ENCODE measurements around the gene HIVEP1.

The HIVEP1 gene

DNA sequence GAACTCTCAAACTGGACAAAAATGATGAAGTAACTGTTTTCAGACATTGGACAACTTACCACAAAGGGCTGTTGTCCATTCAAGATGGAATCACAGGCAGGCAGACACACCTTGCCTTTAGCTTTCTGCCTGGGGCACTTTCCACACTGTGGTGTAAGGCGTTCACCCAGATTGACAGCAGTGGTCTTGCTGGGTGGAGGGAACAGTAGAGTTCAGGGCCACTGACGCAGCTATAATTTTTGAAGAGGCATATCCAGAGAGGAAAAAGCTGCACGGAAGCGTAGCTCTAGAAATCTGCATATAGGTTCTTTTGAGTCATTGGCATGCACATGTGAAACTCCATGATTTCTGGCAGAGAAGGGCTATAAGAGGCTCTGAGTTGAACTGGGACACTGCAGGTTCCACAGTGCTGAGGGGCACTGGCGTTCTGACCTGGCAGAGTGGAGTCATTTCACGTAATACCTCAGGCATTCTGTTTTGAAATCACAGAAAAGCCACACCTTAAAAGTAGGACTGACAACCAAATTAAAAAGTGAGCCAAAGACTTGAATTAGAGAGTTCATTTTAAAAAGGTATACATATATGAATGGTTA is 173.1 kb downstream of the HIVEP1 start:
- Histone ChIP-seq H3K4me1 (ENCODE audit: control insufficient read depth, insufficient read depth, low read length) (no peaks in the 10 kb centered on the region), H3K27me3 (ENCODE audit: control insufficient read depth, insufficient read depth, low read length) (no peaks in the 10 kb centered on the region), H3K27ac (ENCODE audit: low read depth, low read length) (no peak overlapping the region), H3K4me3 (ENCODE audit: low read length) (no peak overlapping the region), H3K9ac (ENCODE audit: low read length) (no peak overlapping the region), H3K36me3 (ENCODE audit: control insufficient read depth, insufficient read depth, low read length) (no peaks in the 10 kb centered on the region)

DNA sequence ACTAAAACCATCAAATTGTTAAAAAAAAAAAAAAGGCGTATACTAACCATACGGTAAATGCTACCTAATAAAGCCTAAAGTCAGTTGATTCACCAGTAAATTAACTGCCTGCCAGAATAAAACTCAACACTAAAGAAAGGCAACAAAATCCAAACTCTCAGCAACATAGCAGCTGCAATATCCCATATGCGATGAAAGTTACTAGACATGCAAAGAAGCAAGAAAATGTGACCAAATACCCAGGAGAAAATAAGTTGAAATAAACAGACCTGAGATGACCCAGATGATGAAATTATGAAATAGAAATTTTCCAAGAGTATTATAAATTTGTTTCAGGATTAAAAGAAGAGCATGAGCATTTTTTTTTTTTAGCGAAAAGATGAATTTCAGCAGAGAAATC is 174.4 kb downstream of the HIVEP1 start:
- no peaks in the 10 kb centered on the region for H3K36me3 ChIP-seq (ENCODE audit: control insufficient read depth, insufficient read depth, low read length)
- no peak overlapping the region for H3K9ac ChIP-seq (ENCODE audit: low read length)
- no peaks in the 10 kb centered on the region for H3K4me1 ChIP-seq (ENCODE audit: control insufficient read depth, insufficient read depth, low read length)
- H3K4me3 ChIP-seq (ENCODE audit: low read length), result no peak overlapping the region
- H3K27me3 ChIP-seq (ENCODE audit: control insufficient read depth, insufficient read depth, low read length), result no peaks in the 10 kb centered on the region
- H3K27ac ChIP-seq (ENCODE audit: low read depth, low read length), result no peak overlapping the region

DNA sequence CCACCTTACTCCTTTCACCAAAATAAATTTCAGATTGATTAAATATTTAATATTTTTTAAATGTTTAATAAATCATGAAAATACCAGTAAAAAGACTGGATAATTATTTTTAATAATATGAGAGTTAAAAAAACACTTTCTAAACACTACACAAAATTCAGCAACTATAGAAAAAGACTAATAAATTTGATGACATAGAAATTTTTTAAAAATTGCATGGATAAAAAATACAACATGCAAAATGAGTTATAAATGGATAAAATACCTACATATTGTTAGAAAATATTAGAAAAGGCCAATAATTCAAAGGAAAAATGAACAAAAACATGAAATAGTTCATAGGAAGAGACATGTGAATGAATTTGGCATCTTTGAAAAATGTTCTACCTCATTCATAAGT is 177.0 kb downstream of the HIVEP1 start:
- H3K4me3 ChIP-seq (ENCODE audit: low read length), result no peak overlapping the region
- H3K27me3 ChIP-seq (ENCODE audit: control insufficient read depth, insufficient read depth, low read length), result no peaks in the 10 kb centered on the region
- H3K9ac ChIP-seq (ENCODE audit: low read length), result no peak overlapping the region
- no peak overlapping the region for H3K27ac ChIP-seq (ENCODE audit: low read depth, low read length)
- H3K36me3 ChIP-seq (ENCODE audit: control insufficient read depth, insufficient read depth, low read length), result no peaks in the 10 kb centered on the region
- no peaks in the 10 kb centered on the region for H3K4me1 ChIP-seq (ENCODE audit: control insufficient read depth, insufficient read depth, low read length)

DNA sequence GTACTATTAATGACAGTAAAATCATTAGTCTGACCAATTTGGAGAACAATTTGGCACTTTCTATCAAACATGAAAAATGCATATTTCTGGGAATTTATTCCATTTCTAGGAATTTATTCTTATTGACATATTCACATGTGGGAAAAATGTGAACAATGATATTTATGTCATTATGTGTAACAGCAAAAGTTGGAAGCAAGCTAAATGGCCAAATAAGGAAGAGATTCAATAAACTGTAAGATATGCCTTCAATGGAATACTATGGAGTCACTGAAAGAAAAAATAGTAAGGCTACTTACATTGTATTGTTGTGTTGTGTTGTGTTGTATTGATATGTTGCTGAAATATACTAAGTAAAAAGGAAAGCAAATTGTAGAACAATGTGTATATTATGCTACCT is 177.5 kb downstream of the HIVEP1 start:
- Histone ChIP-seq H3K27ac (ENCODE audit: low read depth, low read length) (no peak overlapping the region), H3K9ac (ENCODE audit: low read length) (no peak overlapping the region), H3K36me3 (ENCODE audit: control insufficient read depth, insufficient read depth, low read length) (no peaks in the 10 kb centered on the region), H3K4me3 (ENCODE audit: low read length) (no peak overlapping the region), H3K27me3 (ENCODE audit: control insufficient read depth, insufficient read depth, low read length) (no peaks in the 10 kb centered on the region), H3K4me1 (ENCODE audit: control insufficient read depth, insufficient read depth, low read length) (no peaks in the 10 kb centered on the region)

DNA sequence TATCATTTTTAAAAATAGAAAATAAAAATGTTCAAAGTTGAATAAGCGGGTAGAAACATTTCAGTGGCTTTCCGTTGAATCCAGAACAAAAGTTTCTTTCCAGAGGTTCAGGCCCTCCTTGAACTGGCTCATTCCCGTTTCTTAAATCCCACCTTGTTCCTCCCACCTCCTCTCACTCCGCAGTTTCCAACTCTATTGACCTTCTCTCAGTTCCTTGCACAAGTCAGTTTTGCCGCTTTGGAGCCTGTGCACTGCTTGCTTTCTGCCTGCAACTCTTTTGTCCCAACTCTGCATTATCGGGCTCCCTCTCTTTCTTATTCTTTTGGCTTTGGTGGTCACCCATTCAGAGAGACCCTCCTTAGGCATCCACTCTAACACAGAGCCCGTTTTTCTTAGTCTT is 178.1 kb downstream of the HIVEP1 start:
- Histone ChIP-seq H3K27me3 (ENCODE audit: control insufficient read depth, insufficient read depth, low read length) (no peaks in the 10 kb centered on the region), H3K36me3 (ENCODE audit: control insufficient read depth, insufficient read depth, low read length) (no peaks in the 10 kb centered on the region), H3K9ac (ENCODE audit: low read length) (no peak overlapping the region), H3K4me3 (ENCODE audit: low read length) (no peak overlapping the region), H3K4me1 (ENCODE audit: control insufficient read depth, insufficient read depth, low read length) (no peaks in the 10 kb centered on the region), H3K27ac (ENCODE audit: low read depth, low read length) (no peak overlapping the region)

DNA sequence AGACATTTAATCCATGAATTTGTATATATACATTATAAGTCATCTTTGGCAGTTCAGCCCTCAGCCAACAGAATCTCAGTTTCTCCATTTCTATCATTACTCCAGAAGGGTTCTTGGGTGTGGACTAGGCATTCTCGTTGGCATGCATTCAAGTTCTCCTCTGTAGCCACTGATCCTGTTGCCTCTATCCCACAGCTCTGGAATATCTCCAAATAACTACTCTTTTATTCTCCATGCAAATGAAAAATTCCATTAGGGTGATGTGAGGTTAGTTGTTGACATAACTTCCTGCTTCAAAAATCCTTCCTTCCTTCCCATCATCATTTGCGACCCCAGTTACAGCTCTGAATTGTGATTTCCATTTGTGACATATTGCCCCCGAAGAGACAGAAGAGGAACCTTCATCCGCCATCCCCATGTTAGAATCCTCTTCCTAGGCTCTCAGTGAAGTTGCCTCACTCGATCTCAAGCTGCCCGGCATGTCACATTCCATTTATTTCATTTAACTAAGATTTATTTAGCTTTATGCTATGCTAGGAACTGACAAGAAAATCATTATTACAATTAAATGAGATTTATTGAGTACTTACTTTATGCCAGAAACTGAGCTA is 184.3 kb downstream of the HIVEP1 start:
- no peak overlapping the region for H3K9ac ChIP-seq (ENCODE audit: low read length)
- H3K4me3 ChIP-seq (ENCODE audit: low read length), result no peak overlapping the region
- no peak overlapping the region for H3K27ac ChIP-seq (ENCODE audit: low read depth, low read length)
- H3K27me3 ChIP-seq (ENCODE audit: control insufficient read depth, insufficient read depth, low read length), result no peaks in the 10 kb centered on the region
- H3K36me3 ChIP-seq (ENCODE audit: control insufficient read depth, insufficient read depth, low read length), result no peaks in the 10 kb centered on the region
- no peaks in the 10 kb centered on the region for H3K4me1 ChIP-seq (ENCODE audit: control insufficient read depth, insufficient read depth, low read length)

DNA sequence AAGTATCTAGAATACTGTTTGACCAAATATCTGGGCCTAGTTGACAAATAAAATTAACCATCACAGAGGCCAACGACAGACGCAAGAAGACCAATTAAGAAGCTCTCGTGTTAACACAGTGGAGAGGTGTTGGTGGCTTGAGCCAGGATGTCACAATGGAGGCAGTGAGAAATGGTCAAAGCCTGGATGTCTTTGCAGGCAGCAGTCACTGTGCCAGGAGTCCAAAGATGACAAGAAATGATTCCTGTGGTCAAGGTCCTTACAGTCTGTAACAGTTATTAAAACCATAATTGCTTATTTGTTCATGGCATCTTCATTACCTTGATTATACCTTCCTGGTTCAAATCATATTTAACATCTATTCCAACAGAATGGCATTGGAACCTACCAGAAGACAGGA is 186.7 kb downstream of the HIVEP1 start:
- Histone ChIP-seq H3K27me3 (ENCODE audit: control insufficient read depth, insufficient read depth, low read length) (no peaks in the 10 kb centered on the region), H3K4me1 (ENCODE audit: control insufficient read depth, insufficient read depth, low read length) (no peaks in the 10 kb centered on the region), H3K4me3 (ENCODE audit: low read length) (no peak overlapping the region), H3K27ac (ENCODE audit: low read depth, low read length) (no peak overlapping the region), H3K36me3 (ENCODE audit: control insufficient read depth, insufficient read depth, low read length) (no peaks in the 10 kb centered on the region), H3K9ac (ENCODE audit: low read length) (no peak overlapping the region)

DNA sequence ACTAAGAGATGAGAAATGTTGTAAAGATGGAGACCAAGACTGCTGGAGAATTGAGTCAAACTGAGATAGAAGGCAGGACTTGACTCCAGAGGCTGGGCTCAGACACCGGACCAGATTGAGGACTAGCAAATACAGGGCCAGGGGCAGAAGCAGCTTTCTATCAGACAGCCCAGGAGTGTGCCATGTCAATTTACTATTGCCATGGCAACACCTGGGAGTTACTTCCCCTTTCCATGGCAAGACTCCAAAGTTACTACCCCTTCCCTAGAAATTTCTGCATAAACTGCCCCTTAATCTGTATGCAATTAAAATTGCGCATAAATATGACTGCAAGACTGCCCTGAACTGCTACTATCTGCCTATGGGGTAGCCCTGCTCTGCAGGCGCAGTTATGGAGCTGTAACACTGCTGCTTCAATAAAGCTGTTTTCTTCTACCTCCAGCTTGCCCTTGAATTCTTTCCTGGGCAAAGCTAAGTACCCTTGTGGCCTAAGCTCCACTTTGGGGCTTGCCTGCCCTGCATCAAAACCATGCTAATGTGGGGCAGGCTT is 188.0 kb downstream of the HIVEP1 start:
- Histone ChIP-seq H3K27ac (ENCODE audit: low read depth, low read length) (no peak overlapping the region), H3K27me3 (ENCODE audit: control insufficient read depth, insufficient read depth, low read length) (no peaks in the 10 kb centered on the region), H3K36me3 (ENCODE audit: control insufficient read depth, insufficient read depth, low read length) (no peaks in the 10 kb centered on the region), H3K4me3 (ENCODE audit: low read length) (no peak overlapping the region), H3K9ac (ENCODE audit: low read length) (no peak overlapping the region), H3K4me1 (ENCODE audit: control insufficient read depth, insufficient read depth, low read length) (no peaks in the 10 kb centered on the region)

DNA sequence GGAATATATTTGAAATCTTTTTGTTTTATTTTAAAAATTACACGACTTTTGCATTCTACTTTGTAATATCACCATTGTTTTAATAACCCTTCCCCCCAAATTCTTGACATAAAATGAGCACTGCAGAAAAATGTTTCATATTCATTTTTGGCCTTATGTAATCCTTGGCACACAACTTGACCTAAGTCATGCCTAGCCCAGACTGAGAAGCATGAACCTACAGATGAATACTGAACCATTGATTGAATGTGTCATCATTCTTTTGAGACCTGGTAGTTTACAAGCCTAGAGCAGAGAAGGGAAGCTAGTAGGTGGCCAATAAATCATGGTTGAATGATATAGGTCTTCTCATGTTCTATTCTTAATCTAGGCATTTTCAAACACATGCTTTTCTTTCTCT is 188.6 kb downstream of the HIVEP1 start:
- H3K4me1 ChIP-seq (ENCODE audit: control insufficient read depth, insufficient read depth, low read length), result no peaks in the 10 kb centered on the region
- no peaks in the 10 kb centered on the region for H3K27me3 ChIP-seq (ENCODE audit: control insufficient read depth, insufficient read depth, low read length)
- H3K9ac ChIP-seq (ENCODE audit: low read length), result no peak overlapping the region
- H3K4me3 ChIP-seq (ENCODE audit: low read length), result no peak overlapping the region
- H3K36me3 ChIP-seq (ENCODE audit: control insufficient read depth, insufficient read depth, low read length), result no peaks in the 10 kb centered on the region
- H3K27ac ChIP-seq (ENCODE audit: low read depth, low read length), result no peak overlapping the region

DNA sequence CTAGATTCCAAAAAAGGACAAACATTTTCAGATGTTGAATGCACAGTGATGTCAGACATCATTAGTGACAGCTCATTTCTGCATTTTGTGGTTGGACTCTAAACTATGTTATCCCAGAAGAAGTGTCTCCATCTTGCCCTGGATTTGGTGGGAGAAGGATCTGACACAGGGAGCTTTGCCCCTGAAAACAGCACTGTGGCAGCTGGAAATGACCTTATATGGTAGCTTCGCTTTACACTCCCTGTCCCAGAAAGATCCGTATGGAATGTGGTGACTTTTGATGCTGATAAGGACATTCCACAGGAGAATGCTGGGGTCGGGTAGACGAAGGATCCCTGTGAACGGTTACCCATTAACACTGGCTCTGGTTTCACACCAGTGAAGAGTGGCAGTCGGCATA is 190.9 kb downstream of the HIVEP1 start:
- Histone ChIP-seq H3K9ac (ENCODE audit: low read length) (no peak overlapping the region), H3K27ac (ENCODE audit: low read depth, low read length) (no peak overlapping the region), H3K27me3 (ENCODE audit: control insufficient read depth, insufficient read depth, low read length) (no peaks in the 10 kb centered on the region), H3K4me1 (ENCODE audit: control insufficient read depth, insufficient read depth, low read length) (no peaks in the 10 kb centered on the region), H3K36me3 (ENCODE audit: control insufficient read depth, insufficient read depth, low read length) (no peaks in the 10 kb centered on the region), H3K4me3 (ENCODE audit: low read length) (no peak overlapping the region)

DNA sequence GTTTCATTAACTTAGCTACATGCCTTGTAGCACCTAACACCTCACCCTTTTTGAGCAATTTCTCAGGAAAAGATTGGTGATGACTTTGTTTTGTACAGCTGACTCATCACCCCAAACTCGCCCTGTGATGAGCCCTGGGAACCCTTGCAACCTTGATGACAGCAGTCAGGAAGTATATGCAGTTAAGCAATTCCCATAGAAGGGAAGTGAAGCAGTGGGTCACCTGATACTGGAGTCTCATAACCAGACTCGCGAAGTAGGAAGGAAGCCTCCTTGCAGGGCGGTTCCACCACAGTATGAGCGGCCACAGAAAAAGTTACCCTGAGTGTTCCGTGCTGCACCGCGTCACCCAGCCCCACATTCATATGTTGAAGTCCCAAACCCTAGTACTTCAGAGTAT is 196.1 kb downstream of the HIVEP1 start:
- Histone ChIP-seq H3K27me3 (ENCODE audit: control insufficient read depth, insufficient read depth, low read length) (no peaks in the 10 kb centered on the region), H3K36me3 (ENCODE audit: control insufficient read depth, insufficient read depth, low read length) (no peaks in the 10 kb centered on the region), H3K27ac (ENCODE audit: low read depth, low read length) (no peak overlapping the region), H3K4me3 (ENCODE audit: low read length) (no peak overlapping the region), H3K9ac (ENCODE audit: low read length) (no peak overlapping the region), H3K4me1 (ENCODE audit: control insufficient read depth, insufficient read depth, low read length) (no peaks in the 10 kb centered on the region)

DNA sequence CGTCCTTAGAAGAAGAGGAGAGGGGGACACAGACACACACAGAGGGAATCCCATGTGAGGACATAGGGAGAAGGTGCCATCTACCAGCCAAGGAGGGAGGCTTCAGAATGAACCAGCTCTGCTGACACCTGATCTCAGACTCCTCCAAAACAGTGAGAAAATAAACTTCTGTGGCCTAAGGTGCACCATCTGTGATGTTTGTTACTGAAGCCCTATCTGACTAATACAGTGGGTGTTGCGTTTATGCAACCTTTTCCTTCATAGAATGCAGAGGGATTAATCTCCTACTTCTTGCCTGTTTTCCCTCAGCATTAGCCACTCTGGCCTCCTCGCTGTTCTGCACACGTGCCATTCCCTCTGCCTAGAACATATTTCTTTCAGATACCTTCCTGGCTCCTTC is 196.6 kb downstream of the HIVEP1 start:
- Histone ChIP-seq H3K4me1 (ENCODE audit: control insufficient read depth, insufficient read depth, low read length) (no peaks in the 10 kb centered on the region), H3K27ac (ENCODE audit: low read depth, low read length) (no peak overlapping the region), H3K36me3 (ENCODE audit: control insufficient read depth, insufficient read depth, low read length) (no peaks in the 10 kb centered on the region), H3K9ac (ENCODE audit: low read length) (no peak overlapping the region), H3K27me3 (ENCODE audit: control insufficient read depth, insufficient read depth, low read length) (no peaks in the 10 kb centered on the region), H3K4me3 (ENCODE audit: low read length) (no peak overlapping the region)
